Heart right ventricle (tissue), 16 donors: ENCODE measurements around the gene DYRK4. TPM values are rescaled to one million over a fixed set of nuclear protein-coding genes. Genes with fewer than 3 reads are reported as not detected.

Experiments used
- ATAC-seq, 8 donors: fragments of 200-7000 bp; cut with Tn5 transposase; one replicate each; pipeline ENCODE4 v1.9.1; 2020; ENCODE audit warnings: mild to moderate bottlenecking in 8 of 8, moderate library complexity in 8 of 8, moderate number of reproducible peaks in 1 of 8
- DNase-seq, 2 donors: peaks; one replicate each; pipeline ENCODE4 v3.0.0-alpha.2; 2020
- H3K27ac ChIP-seq, 10 donors: fragments of 200-600 bp; sonication (generic) in 2 of 10; one replicate each; pipeline versions ENCODE4 v1.5.0 to v1.8.0; 2020 to 2022; ENCODE audit warnings: mild to moderate bottlenecking in 3 of 10
- H3K27me3 ChIP-seq, 7 donors: fragments of 200-600 bp; one replicate each; pipeline ENCODE4 v1.8.0; 2021 to 2022; ENCODE audit warnings: mild to moderate bottlenecking in 2 of 7
- H3K36me3 ChIP-seq, 9 donors: fragments of 200-600 bp; sonication (generic) in 1 of 9; one replicate each; pipeline versions ENCODE4 v1.5.0 to v1.8.0; 2020 to 2022; ENCODE audit warnings: mild to moderate bottlenecking in 2 of 9
- H3K4me1 ChIP-seq, 9 donors: fragments of 200-600 bp; sonication (generic) in 1 of 9; one replicate each; pipeline versions ENCODE4 v1.5.0 to v1.8.0; 2020 to 2022; ENCODE audit warnings: mild to moderate bottlenecking in 4 of 9
- H3K4me3 ChIP-seq, 10 donors: fragments of 200-600 bp; sonication (generic) in 2 of 10; one replicate each; pipeline versions ENCODE4 v1.5.0 to v1.8.0; 2020 to 2022; ENCODE audit warnings: mild to moderate bottlenecking in 7 of 10, moderate library complexity in 2 of 10
- H3K9me3 ChIP-seq, 11 donors: fragments of 200-600 bp in 10 of 11; sonication (generic) in 2 of 11; one replicate each; pipeline versions ENCODE4 v1.5.0 to v1.8.0; 2013 to 2022; ENCODE audit warnings: mild to moderate bottlenecking in 2 of 11, control low read depth in 1 of 11, moderate library complexity in 1 of 11
- CTCF ChIP-seq, 9 donors: fragments of 200-600 bp; sonication (generic) in 2 of 9; IDR thresholded peaks; one replicate each; pipeline versions ENCODE4 v1.5.0 to v1.8.0; 2021 to 2022; ENCODE audit warnings: antibody characterized with exemption in 9 of 9, mild to moderate bottlenecking in 5 of 9, moderate library complexity in 1 of 9
- WGBS, 2 donors: extraction: QIAGEN DNeasy Blood & Tissue Kit; methylation state at CpG; one replicate each; pipeline ENCODE4 v1.1.7; 2013; ENCODE audit warnings: inconsistent platforms in 1 of 2; 5-methylcytosine and 5-hydroxymethylcytosine counted together
- intact Hi-C, 10 donors: fragments of 100-400 bp; cut with DNase I; formaldehyde crosslinking; loops; one replicate each; pipeline versions ENCODE4 v1.11.1 to v1.14.2; 2022
- polyA plus RNA-seq, 2 donors: library from polyadenylated mRNA; stranded (reverse); fragments of 200-250 nt; gene quantifications; one replicate each; pipeline ENCODE4 v1.2.3, GENCODE V29; 2013
- total RNA-seq, 10 donors: library from RNA; stranded (reverse); fragmentation: NEBNext Ultra II Directional in 3 of 10; extraction: Animal tissue kit (Norgen Biotek cat#: 25700) in 3 of 10; gene quantifications; one replicate each; pipeline versions ENCODE4 v1.2.1 to v1.2.4, GENCODE V29; 2021 to 2023
- donor health status: Arrhythmogenic right ventricular cardiomyopathy.
- donor health status: ischemic (EF 13 %, LVEDD 7.1; RV severe dilation, severe dysfunction).
- donor health status: healthy with polysubstance abuse.
- donor health status: DM: no; HTN: yes; CAD: no.
- donor health status: DM: no; HTN: no; CAD: no.
- donor health status: ischemic (EF 25% LVEDD 6.9; RV normal size, moderate dysfunction).
- donor health status: ischemic (EF 25% LVEDD 5.7; RV mildly dilated, moderate dysfunction).
- donor health status: healthy.
- donor health status: DM: yes; HTN: yes; CAD: no.
- donor health status: Ischemic cardiomyopathy.
- donor health status: ischemic (EF 35%, LVEDD 5.7; RV mildly dilated, moderate dysfunction).
- donor health status: nonischemic (EF 11% LVEDD 7.7; RV severe dilation, severe dysfunction).
- donor health status: DM: yes; HTN: yes; CAD: no.
- donor health status: PGD.
- donor health status: ischemic (EF 29% LVEDD 5.4; RV normal size, mild dysfunction).
- donor health status: nonischemic (EF 23%, LVEDD 6.1; RV moderate dilation, normal function).

The DYRK4 gene
- total and polyA plus RNA-seq, 12 donors: 21.2 to 64.5 (median 29.8) TPM

GRCh38 chr12:4653257-4653656 is 91.2 kb downstream of the DYRK4 start:
- H3K4me1 ChIP-seq: peaks cover 4 to 46% (median 34%) of the 10 kb centered on the region in 9 donors
- no peaks in the 10 kb centered on the region for H3K9me3 ChIP-seq
- DNase-seq: no peak
- intact Hi-C loops: loop anchor here in 1 of 10 donors (10.0 kb wide), 1 partner anchor 118 kb away; the partner anchor contains the start of gene RAD51AP1
- H3K27me3 ChIP-seq: no peaks in the 10 kb centered on the region
- H3K4me3 ChIP-seq: no peak overlapping the region
- ATAC-seq: no peak
- TF ChIP-seq CTCF (IDR thresholded peaks at IDR 0.05): no peak
- H3K36me3 ChIP-seq: peaks cover 0 to 48% (median 39%) of the 10 kb centered on the region in 9 donors
- H3K27ac ChIP-seq: no peak overlapping the region

- Histone ChIP-seq H3K4me3 (no peak overlapping the region), H3K27me3 (no peaks in the 10 kb centered on the region), H3K27ac (no peak overlapping the region), H3K36me3 (peaks cover 0 to 52% (median 44%) of the 10 kb centered on the region in 9 donors), H3K9me3 (no peaks in the 10 kb centered on the region), H3K4me1 (peaks cover 4 to 44% (median 33%) of the 10 kb centered on the region in 9 donors)
- ATAC-seq: no peak
- no peak for DNase-seq
- no peak for TF ChIP-seq CTCF (IDR thresholded peaks at IDR 0.05)
- intact Hi-C loops: loop anchor here in 1 of 10 donors (10.0 kb wide), 1 partner anchor 119 kb away; the partner anchor contains the start of gene RAD51AP1
- 75 to 78% methylated on average over 2 of the region's 2 CpGs for WGBS, 2 donors
These were observed 91.7 kb downstream of the DYRK4 start for GRCh38 chr12:4653691-4654090.

Other genes starting within 250 kb of the DYRK4 start
- 10 to 100 TPM; 10.9 to 15.5 (median 13.7) TPM for gene TIGAR, start 241.0 kb upstream of the DYRK4 start, total RNA-seq
- 1 to 10 TPM; 3.7 to 5.4 TPM for gene TIGAR, start 241.0 kb upstream of the DYRK4 start, polyA plus RNA-seq
- gene FGF23, start 182.5 kb upstream of the DYRK4 start, total RNA-seq: under 1 TPM in 4 of 10 donors, not detected in 6; 0.11 to 0.76 (median 0.23) TPM
- under 1 TPM in 1 of 2 donors, not detected in 1; 0.01 TPM for gene FGF23, start 182.5 kb upstream of the DYRK4 start, polyA plus RNA-seq
- gene FGF6, start 116.4 kb upstream of the DYRK4 start, total RNA-seq: not detected
- gene FGF6, start 116.4 kb upstream of the DYRK4 start, polyA plus RNA-seq: not detected
- gene RAD51AP1, start 23.3 kb upstream of the DYRK4 start, total RNA-seq: 1 to 10 TPM in 8 of 10 donors, under 1 TPM in 2; 0.35 to 3.4 (median 1.2) TPM
- gene RAD51AP1, start 23.3 kb upstream of the DYRK4 start, polyA plus RNA-seq: under 1 TPM; 0.46 to 0.59 TPM
- gene AKAP3, start 86.8 kb downstream of the DYRK4 start, total RNA-seq: 1 to 10 TPM; 1.9 to 6.1 (median 3.7) TPM
- gene AKAP3, start 86.8 kb downstream of the DYRK4 start, polyA plus RNA-seq: 1 to 10 TPM in 1 of 2 donors, under 1 TPM in 1; 0.93 to 3.1 TPM
- gene NDUFA9, start 86.9 kb downstream of the DYRK4 start, total RNA-seq: 100 to 1,000 TPM; 209 to 371 (median 332) TPM
- 100 to 1,000 TPM; 173 to 206 TPM for gene NDUFA9, start 86.9 kb downstream of the DYRK4 start, polyA plus RNA-seq
- gene GALNT8, start 158.2 kb downstream of the DYRK4 start, total RNA-seq: 1 to 10 TPM; 1.1 to 5.7 (median 1.6) TPM
- gene GALNT8, start 158.2 kb downstream of the DYRK4 start, polyA plus RNA-seq: 1 to 10 TPM in 1 of 2 donors, under 1 TPM in 1; 0.42 to 1.3 TPM